HCT116 (cell line): ENCODE results near the gene WWOX. TPM values are rescaled to one million over a fixed set of nuclear protein-coding genes. Genes with fewer than 3 reads are reported as not detected.

ENCODE experiments used
- ATAC-seq: fragments of 200-7000 bp; cut with Tn5 transposase; 2 replicates; pipeline ENCODE4 v1.9.1; 2020; ENCODE audit warnings: mild to moderate bottlenecking, moderate library complexity
- BruUV-seq: library from RNA; stranded (reverse); fragments of 400-500 nt; replicated peaks from 2 replicates; lab custom pipeline; 2021; lab: Mats Ljungman, UMichigan
- CTCF ChIA-PET: fragments of 300-600 bp; sonication (Branson Sonifier 250); formaldehyde crosslinking; loops from one replicate; lab custom pipeline; 2021; ENCODE audit warnings: antibody characterized with exemption; lab: Charles Lee
- POLR2A ChIA-PET: fragments of 300-600, 350-600 bp; sonication (Branson Sonifier 250); formaldehyde crosslinking; loops from one replicate; lab custom pipeline; 2021; ENCODE audit warnings: antibody characterized with exemption; lab: Charles Lee
- RAD21 ChIA-PET, 2 experiments: fragments of 300-600 bp; sonication (Branson Sonifier 250); formaldehyde crosslinking; loops; one replicate each; lab custom pipeline; 2023; ENCODE audit warnings: low total read pairs in 2 of 2; ENCODE audit not compliant: uncharacterized antibody in 2 of 2, unreplicated experiment in 2 of 2, low non-redundant PET in 1 of 2; lab: Charles Lee
- DNase-seq: peaks from one replicate; pipeline ENCODE4 v3.0.0-alpha.2; 2010; ENCODE audit warnings: low read depth, low spot score
- H2AFZ ChIP-seq: fragments of 200-600 bp; shearing (Covaris generic), sonication (generic); 2 replicates; pipeline ENCODE4 v1.6.1; 2017; ENCODE audit warnings: low read depth, mixed run types, mixed read lengths, antibody characterized with exemption, low read length; ENCODE audit not compliant: poor library complexity, severe bottlenecking
- H3K27ac ChIP-seq: 2 replicates; pipeline ENCODE4 v1.5.1; 2012; ENCODE audit warnings: low read depth, low read length
- H3K27me3 ChIP-seq: fragments of 200-600 bp; sonication (generic); 2 replicates; pipeline ENCODE4 v1.6.1; 2016; ENCODE audit warnings: mixed run types, low read length, mixed read lengths; ENCODE audit not compliant: insufficient read depth
- H3K36me3 ChIP-seq, 2 experiments: fragments of 200-500 bp in 1 of 2; fragments of 200-600 bp in 1 of 2; sonication (Bioruptor generic) in 1 of 2; sonication (generic) in 1 of 2; 2 replicates each; pipeline versions ENCODE4 v1.5.1 to v1.6.1; 2014 to 2016; ENCODE audit warnings: low read length in 2 of 2, inconsistent platforms in 1 of 2, mixed read lengths in 1 of 2, mixed run types in 1 of 2; ENCODE audit not compliant: insufficient read depth in 2 of 2, control insufficient read depth in 1 of 2
- H3K4me1 ChIP-seq, 2 experiments: fragments of 200-600 bp in 1 of 2; sonication (generic) in 1 of 2; 2 replicates each; pipeline versions ENCODE4 v1.5.1 to v1.6.1; 2012 to 2017; ENCODE audit warnings: low read length in 2 of 2, inconsistent platforms in 1 of 2, mild to moderate bottlenecking in 1 of 2, mixed read lengths in 1 of 2, mixed run types in 1 of 2, moderate library complexity in 1 of 2; ENCODE audit not compliant: insufficient read depth in 2 of 2, control insufficient read depth in 1 of 2
- H3K4me2 ChIP-seq: fragments of 200-600 bp; sonication (generic); 2 replicates; pipeline ENCODE4 v1.6.1; 2017; ENCODE audit warnings: mixed run types, low read length, mixed read lengths
- H3K4me3 ChIP-seq, 2 experiments: fragments of 200-600 bp in 1 of 2; sonication (generic) in 1 of 2; replicated peaks in 1 of 2; 2 replicates each; pipeline ENCODE4 v1.5.1; 2011 to 2016; ENCODE audit warnings: low read length in 2 of 2, control low read depth in 1 of 2, low read depth in 1 of 2, mild to moderate bottlenecking in 1 of 2, mixed read lengths in 1 of 2, mixed run types in 1 of 2
- H3K79me2 ChIP-seq: fragments of 200-600 bp; sonication (generic); 2 replicates; pipeline ENCODE4 v1.6.1; 2017; ENCODE audit warnings: mild to moderate bottlenecking, mixed run types, low read length, moderate library complexity, mixed read lengths; ENCODE audit not compliant: insufficient read depth
- H3K9ac ChIP-seq: fragments of 200-600 bp; sonication (generic); 2 replicates; pipeline ENCODE4 v1.6.1; 2016; ENCODE audit warnings: low read length, mixed read lengths
- H3K9me2 ChIP-seq: fragments of 200-600 bp; sonication (generic), shearing (Covaris generic); 2 replicates; pipeline ENCODE4 v1.6.1; 2017; ENCODE audit warnings: mixed run types, mild to moderate bottlenecking, moderate library complexity; ENCODE audit not compliant: insufficient read depth
- H3K9me3 ChIP-seq, 2 experiments: fragments of 200-500 bp in 1 of 2; fragments of 200-600 bp in 1 of 2; sonication (Bioruptor generic) in 1 of 2; sonication (generic) in 1 of 2; 2 replicates each; pipeline ENCODE4 v1.6.1; 2014 to 2017; ENCODE audit warnings: low read length in 2 of 2, mixed read lengths in 2 of 2, inconsistent platforms in 1 of 2, low read depth in 1 of 2, mild to moderate bottlenecking in 1 of 2, mixed run types in 1 of 2, moderate library complexity in 1 of 2; ENCODE audit not compliant: control insufficient read depth in 1 of 2, insufficient read depth in 1 of 2
- H4K20me1 ChIP-seq: fragments of 200-600 bp; sonication (generic), shearing (Covaris generic); 2 replicates; pipeline ENCODE4 v1.6.1; 2017; ENCODE audit warnings: mixed run types, mild to moderate bottlenecking, moderate library complexity; ENCODE audit not compliant: insufficient read depth
- CEBPB ChIP-seq: IDR thresholded peaks from 2 replicates; pipeline ENCODE4 v1.6.1; 2012; ENCODE audit warnings: low read depth
- EGR1 ChIP-seq: IDR thresholded peaks from 2 replicates; pipeline ENCODE4 v1.6.1; 2012; ENCODE audit warnings: low read depth
- ELF1 ChIP-seq: IDR thresholded peaks from 2 replicates; pipeline ENCODE4 v1.6.1; 2012; ENCODE audit warnings: low read depth, borderline replicate concordance
- EZH2phosphoT487 ChIP-seq: fragments of 200-600 bp; IDR thresholded peaks from 2 replicates; pipeline ENCODE4 v1.6.1; 2018; ENCODE audit warnings: antibody characterized with exemption, borderline replicate concordance
- FOSL1 ChIP-seq: IDR thresholded peaks from 2 replicates; pipeline ENCODE4 v1.6.1; 2012; ENCODE audit warnings: low read depth
- JUND ChIP-seq: IDR thresholded peaks from 2 replicates; pipeline ENCODE4 v1.6.1; 2012
- POLR2A ChIP-seq: IDR thresholded peaks from 2 replicates; pipeline ENCODE4 v1.7.0; 2011; ENCODE audit warnings: borderline replicate concordance; ENCODE audit not compliant: insufficient read depth, insufficient read length; ENCODE audit errors: extremely low read depth
- POLR2AphosphoS5 ChIP-seq: IDR thresholded peaks from 2 replicates; pipeline ENCODE4 v1.6.1; 2011; ENCODE audit warnings: mild to moderate bottlenecking, low read depth, low read length, moderate library complexity
- SP1 ChIP-seq: IDR thresholded peaks from 2 replicates; pipeline ENCODE4 v1.6.1; 2012; ENCODE audit warnings: low read depth
- SRF ChIP-seq: IDR thresholded peaks from 2 replicates; pipeline ENCODE4 v1.6.1; 2012; ENCODE audit warnings: low read depth
- YY1 ChIP-seq: IDR thresholded peaks from 2 replicates; pipeline ENCODE4 v1.6.1; 2011; ENCODE audit warnings: low read length, low read depth, moderate library complexity, mild to moderate bottlenecking; ENCODE audit not compliant: insufficient replicate concordance; ENCODE audit errors: extremely low read depth
- ZFX ChIP-seq: fragments of 450-650 bp; IDR thresholded peaks from 2 replicates; pipeline ENCODE4 v1.6.1; 2017
- ZNF274 ChIP-seq: fragments of 200-500 bp; sonication (Bioruptor generic); IDR thresholded peaks from 2 replicates; pipeline ENCODE4 v1.6.1; 2014; ENCODE audit warnings: mild to moderate bottlenecking, low read depth, low read length, inconsistent platforms
- intact Hi-C: fragments of 100-400 bp; cut with micrococcal nuclease; formaldehyde crosslinking; loops from 2 replicates; pipeline ENCODE4 v1.10.0; 2022
- total RNA-seq: library from RNA; stranded (reverse); gene quantifications from one replicate; pipeline ENCODE4 v1.2.1, GENCODE V29; 2021; ENCODE audit not compliant: unreplicated experiment
- TF ChIP-seq, protein P1 (sequence below): IDR thresholded peaks from 2 replicates; pipeline ENCODE4 v1.6.1; 2012
- TF ChIP-seq, protein P2 (sequence below), 3 experiments: fragments of 200-600 bp in 1 of 3; sonication (generic) in 1 of 3; IDR thresholded peaks in 2 of 3; conservative IDR thresholded peaks in 1 of 3; 2 replicates each; pipeline ENCODE4 v1.5.1; 2012 to 2017; ENCODE audit warnings: low read depth in 2 of 3, low read length in 2 of 3, antibody characterized with exemption in 1 of 3, borderline replicate concordance in 1 of 3, control low read depth in 1 of 3, mild to moderate bottlenecking in 1 of 3, mixed read lengths in 1 of 3, mixed run types in 1 of 3, moderate library complexity in 1 of 3; ENCODE audit not compliant: insufficient read depth in 1 of 3
- TF ChIP-seq, protein P3 (sequence below): IDR thresholded peaks from 2 replicates; pipeline ENCODE4 v1.6.1; 2012; ENCODE audit warnings: low read depth

The WWOX gene
- total RNA-seq, 1 experiment from 2014 or later: 13.7 TPM

DNA sequence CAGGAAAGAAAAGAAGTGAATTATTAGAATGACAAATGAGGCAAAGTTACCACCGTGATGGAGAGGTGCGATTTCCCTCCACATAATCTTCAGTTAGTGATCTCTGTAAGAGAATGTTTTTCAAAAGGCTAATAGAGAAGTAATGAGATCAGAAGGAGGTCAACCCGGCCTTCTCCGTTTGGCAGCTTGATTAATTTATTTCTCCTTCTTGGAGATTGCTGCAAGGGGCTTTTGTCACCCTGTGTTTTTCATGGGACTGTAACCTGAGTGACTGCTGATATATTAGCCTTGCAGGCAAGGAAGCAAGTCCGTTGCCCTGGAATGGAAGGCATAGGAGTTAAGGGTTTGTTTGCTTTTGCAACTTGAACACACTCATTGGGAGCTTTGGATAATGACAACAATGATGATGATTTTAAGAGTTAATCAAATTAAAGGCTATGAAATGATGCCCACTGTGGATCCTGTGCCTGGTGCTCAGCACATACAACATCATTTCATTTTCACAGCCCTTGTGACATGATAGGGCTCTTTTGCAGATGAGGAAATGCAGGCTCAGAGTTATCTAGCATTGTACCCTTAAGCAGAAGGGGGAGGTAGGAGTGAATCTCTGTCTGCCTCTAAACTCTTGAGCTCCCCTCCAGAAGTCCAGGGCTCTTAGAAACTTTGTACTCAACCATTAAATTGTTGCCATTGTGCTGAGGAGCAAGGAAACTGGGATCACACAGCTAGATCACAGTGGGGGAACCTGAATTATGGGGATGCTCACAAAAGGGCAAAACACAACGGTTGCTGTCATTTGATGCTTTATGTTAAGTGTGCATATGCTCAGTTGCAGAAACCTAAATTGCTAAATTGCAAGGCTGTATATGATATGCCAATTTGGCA is 226.3 kb downstream of the WWOX start:
- TF ChIP-seq JUND: no peak
- TF ChIP-seq FOSL1: no peak
- no peak for TF ChIP-seq EZH2phosphoT487
- TF ChIP-seq POLR2AphosphoS5: no peak
- TF ChIP-seq, protein P1, sequence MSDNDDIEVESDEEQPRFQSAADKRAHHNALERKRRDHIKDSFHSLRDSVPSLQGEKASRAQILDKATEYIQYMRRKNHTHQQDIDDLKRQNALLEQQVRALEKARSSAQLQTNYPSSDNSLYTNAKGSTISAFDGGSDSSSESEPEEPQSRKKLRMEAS: no peak
- TF ChIP-seq SP1: no peak
- TF ChIP-seq ZNF274: no peak
- POLR2A ChIA-PET: no interaction called here
- Histone ChIP-seq H3K4me3 (no peak overlapping the region), H3K27ac (no peak overlapping the region), H3K9me2 (no peaks in the 10 kb centered on the region), H3K4me1 (no peaks in the 10 kb centered on the region), H3K9ac (no peak overlapping the region), H3K27me3 (no peaks in the 10 kb centered on the region), H3K9me3 (no peaks in the 10 kb centered on the region), H3K79me2 (no peaks in the 10 kb centered on the region), H3K4me2 (no peak overlapping the region), H4K20me1 (no peaks in the 10 kb centered on the region), H2AFZ (no peak overlapping the region), H3K36me3 (no peaks in the 10 kb centered on the region)
- CTCF ChIA-PET: no interaction called here
- intact Hi-C loops: no loop called here
- DNase-seq (no peak), ATAC-seq (no peak)
- BruUV-seq: no TSS peak
- RAD21 ChIA-PET: no interaction called here

- ATAC-seq (no peak), DNase-seq (no peak)
- ChIA-PET CTCF (no interaction called here), POLR2A (no interaction called here), RAD21 (no interaction called here)
- Histone ChIP-seq H3K4me1 (no peaks in the 10 kb centered on the region), H3K4me2 (no peak overlapping the region), H3K79me2 (no peaks in the 10 kb centered on the region), H2AFZ (no peak overlapping the region), H3K9me2 (no peaks in the 10 kb centered on the region), H3K4me3 (no peak overlapping the region), H4K20me1 (no peaks in the 10 kb centered on the region), H3K9me3 (no peaks in the 10 kb centered on the region), H3K27ac (no peak overlapping the region), H3K9ac (no peak overlapping the region), H3K27me3 (no peaks in the 10 kb centered on the region), H3K36me3 (no peaks in the 10 kb centered on the region)
- BruUV-seq: no TSS peak
- intact Hi-C loops: no loop called here
- TF ChIP-seq, protein P2, sequence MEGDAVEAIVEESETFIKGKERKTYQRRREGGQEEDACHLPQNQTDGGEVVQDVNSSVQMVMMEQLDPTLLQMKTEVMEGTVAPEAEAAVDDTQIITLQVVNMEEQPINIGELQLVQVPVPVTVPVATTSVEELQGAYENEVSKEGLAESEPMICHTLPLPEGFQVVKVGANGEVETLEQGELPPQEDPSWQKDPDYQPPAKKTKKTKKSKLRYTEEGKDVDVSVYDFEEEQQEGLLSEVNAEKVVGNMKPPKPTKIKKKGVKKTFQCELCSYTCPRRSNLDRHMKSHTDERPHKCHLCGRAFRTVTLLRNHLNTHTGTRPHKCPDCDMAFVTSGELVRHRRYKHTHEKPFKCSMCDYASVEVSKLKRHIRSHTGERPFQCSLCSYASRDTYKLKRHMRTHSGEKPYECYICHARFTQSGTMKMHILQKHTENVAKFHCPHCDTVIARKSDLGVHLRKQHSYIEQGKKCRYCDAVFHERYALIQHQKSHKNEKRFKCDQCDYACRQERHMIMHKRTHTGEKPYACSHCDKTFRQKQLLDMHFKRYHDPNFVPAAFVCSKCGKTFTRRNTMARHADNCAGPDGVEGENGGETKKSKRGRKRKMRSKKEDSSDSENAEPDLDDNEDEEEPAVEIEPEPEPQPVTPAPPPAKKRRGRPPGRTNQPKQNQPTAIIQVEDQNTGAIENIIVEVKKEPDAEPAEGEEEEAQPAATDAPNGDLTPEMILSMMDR (IDR thresholded peaks at IDR 0.05 in 2 of 3, conservative IDR thresholded peaks at IDR 0.05 in 1 of 3; ENCODE audit: borderline replicate concordance in 1 of 3, insufficient read depth in 1 of 3, low read depth in 2 of 3, low read length in 2 of 3): no peak
- TF ChIP-seq ELF1 (no peak), ZFX (no peak), SP1 (no peak), SRF (no peak), POLR2A (no peak), YY1 (no peak), FOSL1 (no peak), CEBPB (no peak), EGR1 (no peak)
- TF ChIP-seq, protein P3, sequence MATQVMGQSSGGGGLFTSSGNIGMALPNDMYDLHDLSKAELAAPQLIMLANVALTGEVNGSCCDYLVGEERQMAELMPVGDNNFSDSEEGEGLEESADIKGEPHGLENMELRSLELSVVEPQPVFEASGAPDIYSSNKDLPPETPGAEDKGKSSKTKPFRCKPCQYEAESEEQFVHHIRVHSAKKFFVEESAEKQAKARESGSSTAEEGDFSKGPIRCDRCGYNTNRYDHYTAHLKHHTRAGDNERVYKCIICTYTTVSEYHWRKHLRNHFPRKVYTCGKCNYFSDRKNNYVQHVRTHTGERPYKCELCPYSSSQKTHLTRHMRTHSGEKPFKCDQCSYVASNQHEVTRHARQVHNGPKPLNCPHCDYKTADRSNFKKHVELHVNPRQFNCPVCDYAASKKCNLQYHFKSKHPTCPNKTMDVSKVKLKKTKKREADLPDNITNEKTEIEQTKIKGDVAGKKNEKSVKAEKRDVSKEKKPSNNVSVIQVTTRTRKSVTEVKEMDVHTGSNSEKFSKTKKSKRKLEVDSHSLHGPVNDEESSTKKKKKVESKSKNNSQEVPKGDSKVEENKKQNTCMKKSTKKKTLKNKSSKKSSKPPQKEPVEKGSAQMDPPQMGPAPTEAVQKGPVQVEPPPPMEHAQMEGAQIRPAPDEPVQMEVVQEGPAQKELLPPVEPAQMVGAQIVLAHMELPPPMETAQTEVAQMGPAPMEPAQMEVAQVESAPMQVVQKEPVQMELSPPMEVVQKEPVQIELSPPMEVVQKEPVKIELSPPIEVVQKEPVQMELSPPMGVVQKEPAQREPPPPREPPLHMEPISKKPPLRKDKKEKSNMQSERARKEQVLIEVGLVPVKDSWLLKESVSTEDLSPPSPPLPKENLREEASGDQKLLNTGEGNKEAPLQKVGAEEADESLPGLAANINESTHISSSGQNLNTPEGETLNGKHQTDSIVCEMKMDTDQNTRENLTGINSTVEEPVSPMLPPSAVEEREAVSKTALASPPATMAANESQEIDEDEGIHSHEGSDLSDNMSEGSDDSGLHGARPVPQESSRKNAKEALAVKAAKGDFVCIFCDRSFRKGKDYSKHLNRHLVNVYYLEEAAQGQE: no peak
These were observed 227.3 kb downstream of the WWOX start for GRCh38 chr16:78326731-78327130.
